HG03103 (cell line): Measurements from ENCODE around the gene HTD2.

Experiments used
- ATAC-seq: cut with Tn5 transposase; IDR thresholded peaks from one replicate; pipeline ENCODE4 v1.9.1; 2021; ENCODE audit warnings: low read depth; ENCODE audit not compliant: unreplicated experiment

HTD2 gene

GRCh38 chr3:58353722-58354553 lies 47.6 kb downstream of the HTD2 start:
- ATAC-seq = no peak

GRCh38 chr3:58355179-58355578 lies 48.9 kb downstream of the HTD2 start:
- ATAC-seq = no peak

GRCh38 chr3:58356054-58356453 lies 49.7 kb downstream of the HTD2 start:
- ATAC-seq = no peak

- no peak for ATAC-seq
These were observed 51.1 kb downstream of the HTD2 start for GRCh38 chr3:58357402-58357801.

GRCh38 chr3:58358092-58358491 lies 51.8 kb downstream of the HTD2 start:
- ATAC-seq = no peak

- ATAC-seq = no peak
These were observed 52.5 kb downstream of the HTD2 start for GRCh38 chr3:58358808-58359207.

GRCh38 chr3:58359621-58360020 lies 53.3 kb downstream of the HTD2 start:
- ATAC-seq = no peak

GRCh38 chr3:58361866-58362265 lies 55.5 kb downstream of the HTD2 start:
- ATAC-seq = no peak

GRCh38 chr3:58366699-58367098 lies 60.4 kb downstream of the HTD2 start:
- ATAC-seq = no peak

GRCh38 chr3:58369038-58369437 lies 62.7 kb downstream of the HTD2 start:
- no peak for ATAC-seq
